Ascending aorta (tissue), 2 donors: Measurements from ENCODE around the gene ATP9A. TPM values are rescaled to one million over a fixed set of nuclear protein-coding genes. Genes with fewer than 3 reads are reported as not detected.

ENCODE experiments used
- DNase-seq, 2 donors: peaks; one replicate each; pipeline ENCODE4 v3.0.0-alpha.2; 2019; ENCODE audit warnings: low spot score in 2 of 2
- H3K27ac ChIP-seq, 2 donors: fragments of 200-600 bp; sonication (generic); one replicate each; pipeline ENCODE4 v1.5.1; 2016 to 2017; ENCODE audit warnings: mild to moderate bottlenecking in 1 of 2
- H3K27me3 ChIP-seq: fragments of 200-600 bp; sonication (generic); one replicate; pipeline ENCODE4 v1.5.1; 2017
- H3K36me3 ChIP-seq, 2 donors: fragments of 200-600 bp; sonication (generic); one replicate each; pipeline ENCODE4 v1.5.1; 2016
- H3K4me1 ChIP-seq, 2 donors: fragments of 200-600 bp; sonication (generic); one replicate each; pipeline ENCODE4 v1.5.1; 2016 to 2017; ENCODE audit warnings: mild to moderate bottlenecking in 1 of 2
- H3K4me3 ChIP-seq, 2 donors: fragments of 200-600 bp; sonication (generic); one replicate each; pipeline ENCODE4 v1.5.1; 2016 to 2017; ENCODE audit warnings: mild to moderate bottlenecking in 1 of 2
- H3K9me3 ChIP-seq, 2 donors: fragments of 200-600 bp; sonication (generic); one replicate each; pipeline ENCODE4 v1.5.1; 2016
- CTCF ChIP-seq, 3 experiments: fragments of 200-600 bp in 2 of 3; fragments of 450-650 bp in 1 of 3; sonication (generic) in 2 of 3; IDR thresholded peaks; one replicate each; pipeline ENCODE4 v1.5.1; 2016 to 2019; ENCODE audit warnings: antibody characterized with exemption in 3 of 3, mild to moderate bottlenecking in 1 of 3, moderate library complexity in 1 of 3
- intact Hi-C: fragments of 100-400 bp; cut with DNase I; formaldehyde crosslinking; loops from one replicate; pipeline ENCODE4 v1.15.1; 2023
- total RNA-seq: library from RNA; depleted of rRNA; stranded (reverse); fragments of >200 nt; gene quantifications from one replicate; pipeline ENCODE4 v1.1.0, GENCODE V29; 2016

The ATP9A gene
- total RNA-seq, 1 donor from 2014 or later: 14.5 TPM

DNA sequence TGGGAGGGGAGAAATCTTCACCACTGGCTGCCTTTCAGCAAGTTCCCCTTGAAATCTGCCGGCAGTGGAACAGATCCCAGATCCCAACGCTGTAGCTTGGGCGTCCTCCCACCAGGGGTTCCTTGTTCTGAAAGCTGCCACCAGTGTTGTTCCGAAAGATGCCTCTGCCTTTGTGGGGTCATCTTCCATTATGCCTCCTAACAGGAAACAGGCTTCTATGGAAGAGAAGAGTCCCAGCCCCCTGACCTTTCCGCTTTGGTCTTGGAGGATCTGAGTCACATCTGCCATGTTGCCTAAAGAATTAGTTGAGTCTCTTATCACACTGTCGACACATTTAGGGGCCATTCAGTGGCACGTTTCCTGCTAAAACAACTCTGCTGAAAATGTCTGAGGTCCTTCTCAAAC lies 168.2 kb downstream of the ATP9A start:
- peaks cover 18 to 56% of the 10 kb centered on the region in 2 donors for H3K36me3 ChIP-seq
- no peak for TF ChIP-seq CTCF (IDR thresholded peaks at IDR 0.05)

GRCh38 chr20:51598556-51598955 lies 169.6 kb downstream of the ATP9A start:
- H3K9me3 ChIP-seq: no peaks in the 10 kb centered on the region
- DNase-seq: no peak
- H3K4me1 ChIP-seq: peaks cover 0 to 10% of the 10 kb centered on the region in 2 donors
- no peak overlapping the region for H3K27ac ChIP-seq
- intact Hi-C loops: loop anchor here (5.0 to 10.0 kb wide), 2 partner anchors 154 to 611 kb away; no protein-coding TSS in a partner anchor
- no peak for TF ChIP-seq CTCF (IDR thresholded peaks at IDR 0.05)
- H3K27me3 ChIP-seq: no peaks in the 10 kb centered on the region
- H3K4me3 ChIP-seq: no peak overlapping the region
- peaks cover 4 to 41% of the 10 kb centered on the region in 2 donors for H3K36me3 ChIP-seq

More for the DNA sequence above, 168.2 kb downstream of the ATP9A start:
- Histone ChIP-seq H3K4me3 (no peak overlapping the region), H3K27me3 (no peaks in the 10 kb centered on the region), H3K4me1 (peaks cover 0 to 2% of the 10 kb centered on the region in 2 donors), H3K27ac (no peak overlapping the region), H3K9me3 (no peaks in the 10 kb centered on the region)
- no peak for DNase-seq
- intact Hi-C loops: no loop called here

GRCh38 chr20:51597389-51598231 lies 170.6 kb downstream of the ATP9A start:
- no peak overlapping the region for H3K27ac ChIP-seq
- H3K4me3 ChIP-seq: no peak overlapping the region
- H3K9me3 ChIP-seq: no peaks in the 10 kb centered on the region
- H3K36me3 ChIP-seq: peaks cover under 1 to 34% of the 10 kb centered on the region in 2 donors
- H3K4me1 ChIP-seq: peaks cover 0 to 13% of the 10 kb centered on the region in 2 donors
- H3K27me3 ChIP-seq: no peaks in the 10 kb centered on the region
- intact Hi-C loops: loop anchor here (5.0 to 10.0 kb wide), 2 partner anchors 153 to 610 kb away; no protein-coding TSS in a partner anchor
- DNase-seq: no peak
- no peak for TF ChIP-seq CTCF (IDR thresholded peaks at IDR 0.05)

DNA sequence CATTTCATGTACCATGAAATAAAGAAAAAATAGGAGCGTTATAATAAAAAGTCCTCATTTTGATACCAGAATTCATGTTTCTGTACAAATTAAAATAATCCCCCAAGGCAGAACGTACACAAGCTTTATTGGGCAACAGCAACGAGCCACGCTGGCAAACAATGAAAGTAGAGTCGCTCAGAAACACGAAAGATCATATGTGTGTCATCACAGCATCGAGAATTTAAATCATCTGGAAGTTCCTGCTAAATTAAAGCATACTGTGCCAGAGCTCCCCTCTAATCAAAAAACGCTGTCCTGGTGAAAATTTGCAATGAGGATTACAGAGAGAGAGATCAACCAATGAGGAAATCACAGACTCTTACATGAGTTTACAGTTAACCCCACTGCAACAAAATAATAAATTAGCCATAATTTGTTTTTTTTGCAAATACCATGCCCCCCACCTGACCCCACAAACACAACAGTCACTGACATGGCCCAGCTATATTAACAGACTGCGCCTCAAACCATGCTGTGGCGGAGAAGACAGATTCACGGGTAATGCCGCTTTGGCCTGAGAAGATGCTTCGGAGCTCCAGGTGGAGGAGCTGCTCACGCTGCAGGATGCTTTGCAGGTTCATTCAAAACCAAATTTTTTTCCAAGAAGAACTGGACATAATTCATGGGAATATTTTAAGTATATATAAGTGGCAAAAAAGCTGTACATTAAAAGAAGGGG lies 171.4 kb downstream of the ATP9A start:
- no peaks in the 10 kb centered on the region for H3K9me3 ChIP-seq
- no peak overlapping the region for H3K27ac ChIP-seq
- TF ChIP-seq CTCF (IDR thresholded peaks at IDR 0.05): no peak
- H3K4me1 ChIP-seq: peaks cover 0 to 13% of the 10 kb centered on the region in 2 donors
- no peak for DNase-seq
- H3K27me3 ChIP-seq: no peaks in the 10 kb centered on the region
- no peak overlapping the region for H3K4me3 ChIP-seq
- intact Hi-C loops: loop anchor here (5.0 to 10.0 kb wide), 2 partner anchors 152 to 610 kb away; no protein-coding TSS in a partner anchor
- peaks cover 0 to 34% of the 10 kb centered on the region in 2 donors for H3K36me3 ChIP-seq

- peak overlapping the region; percentile 6 to 66 for H3K27ac ChIP-seq
- no peak for TF ChIP-seq CTCF (IDR thresholded peaks at IDR 0.05)
- intact Hi-C loops: loop anchor here (1.0 to 10.0 kb wide), 5 partner anchors 25 to 608 kb away; no protein-coding TSS in a partner anchor
Measured at GRCh38 chr20:51595744-51596143, 172.4 kb downstream of the ATP9A start.

More at GRCh38 chr20:51595744-51596143, 172.4 kb downstream of the ATP9A start:
- H3K36me3 ChIP-seq: peaks cover 0 to 24% of the 10 kb centered on the region in 2 donors
- no peak for DNase-seq
- H3K9me3 ChIP-seq: no peaks in the 10 kb centered on the region
- peaks cover 0 to 13% of the 10 kb centered on the region in 2 donors for H3K4me1 ChIP-seq
- no peaks in the 10 kb centered on the region for H3K27me3 ChIP-seq
- no peak overlapping the region for H3K4me3 ChIP-seq
